ENCODE measurements around the gene SSPN.

SSPN gene, protein sequence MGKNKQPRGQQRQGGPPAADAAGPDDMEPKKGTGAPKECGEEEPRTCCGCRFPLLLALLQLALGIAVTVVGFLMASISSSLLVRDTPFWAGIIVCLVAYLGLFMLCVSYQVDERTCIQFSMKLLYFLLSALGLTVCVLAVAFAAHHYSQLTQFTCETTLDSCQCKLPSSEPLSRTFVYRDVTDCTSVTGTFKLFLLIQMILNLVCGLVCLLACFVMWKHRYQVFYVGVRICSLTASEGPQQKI

DNA sequence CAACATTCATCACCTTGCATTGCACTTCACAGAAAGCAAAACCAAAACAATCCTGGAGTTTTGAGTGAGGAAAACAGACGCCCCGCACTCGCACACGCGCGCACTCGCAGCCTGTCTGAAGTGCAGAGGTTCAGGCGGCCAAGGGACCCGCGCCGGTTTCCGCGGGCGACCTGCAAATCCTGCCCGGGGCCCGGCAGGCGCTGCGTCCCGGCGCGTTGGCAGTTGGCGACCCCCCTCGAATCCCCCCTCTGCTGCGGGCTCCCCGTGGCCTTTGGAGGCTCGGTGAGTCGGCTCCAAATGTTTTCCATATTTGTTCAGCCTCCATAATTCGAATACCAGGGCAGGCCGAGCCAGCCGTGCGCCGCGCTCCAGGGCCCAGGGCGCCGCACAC lies at the start of gene SSPN:
SSPN (plus strand) TSS at position 324 of the 391 bp plus-strand sequence. CDS start 100 bp downstream, outside the sequence.
- H3K27ac ChIP-seq: no peak within 1 kb of the TSS
- TF ChIP-seq ZFX (IDR thresholded peaks at IDR 0.05; ENCODE audit: borderline replicate concordance): no peak

DNA sequence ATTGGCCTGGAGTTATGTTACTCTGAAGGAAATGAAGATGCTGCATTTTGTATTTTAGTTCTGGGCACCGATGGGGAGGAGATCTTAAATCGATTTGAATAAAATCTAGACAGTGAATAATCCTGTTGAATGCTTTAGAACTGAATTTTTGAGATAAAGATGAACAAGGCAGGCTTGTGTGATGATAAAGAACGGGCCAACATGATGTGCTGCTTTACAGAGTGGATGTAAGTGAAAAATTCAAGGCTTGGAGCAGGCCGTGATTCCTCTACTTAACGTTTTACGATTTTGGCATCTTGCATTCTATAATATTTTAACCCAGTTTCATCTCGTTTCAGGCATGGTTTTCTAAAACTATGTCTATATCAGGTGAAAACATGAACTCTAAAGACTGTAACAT lies 47.1 kb upstream of the SSPN start:
- no peak overlapping the region for H3K27ac ChIP-seq
- TF ChIP-seq ZFX (IDR thresholded peaks at IDR 0.05; ENCODE audit: borderline replicate concordance) (no peak), CTCF (IDR thresholded peaks at IDR 0.05) (no peak)

DNA sequence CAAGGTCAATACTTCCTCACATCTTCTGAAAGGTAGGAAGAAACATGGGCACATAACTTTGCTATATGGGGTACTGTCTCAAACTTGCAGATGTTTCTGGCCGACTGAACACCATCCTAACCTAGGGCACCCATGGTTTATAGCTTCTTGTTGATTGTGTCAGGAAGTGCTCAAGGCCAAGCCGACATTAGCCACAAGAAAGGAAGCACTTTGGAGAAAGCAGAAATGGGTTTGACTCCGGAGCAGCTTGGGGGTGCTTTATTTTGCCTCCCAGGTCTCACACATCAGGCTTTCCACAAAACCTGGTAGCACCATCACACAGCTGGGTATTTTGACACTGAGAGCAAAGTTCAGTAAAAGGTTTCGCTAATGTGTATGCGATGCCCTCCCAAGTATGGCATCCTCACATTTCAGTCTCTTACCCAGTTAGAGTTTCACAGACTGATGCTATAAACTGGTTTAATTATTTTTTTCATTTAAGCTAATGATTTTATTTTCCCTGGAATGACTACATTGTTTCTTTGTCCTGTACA lies 45.3 kb upstream of the SSPN start:
- TF ChIP-seq CTCF (IDR thresholded peaks at IDR 0.05) (no peak), ZFX (IDR thresholded peaks at IDR 0.05; ENCODE audit: borderline replicate concordance) (no peak)

DNA sequence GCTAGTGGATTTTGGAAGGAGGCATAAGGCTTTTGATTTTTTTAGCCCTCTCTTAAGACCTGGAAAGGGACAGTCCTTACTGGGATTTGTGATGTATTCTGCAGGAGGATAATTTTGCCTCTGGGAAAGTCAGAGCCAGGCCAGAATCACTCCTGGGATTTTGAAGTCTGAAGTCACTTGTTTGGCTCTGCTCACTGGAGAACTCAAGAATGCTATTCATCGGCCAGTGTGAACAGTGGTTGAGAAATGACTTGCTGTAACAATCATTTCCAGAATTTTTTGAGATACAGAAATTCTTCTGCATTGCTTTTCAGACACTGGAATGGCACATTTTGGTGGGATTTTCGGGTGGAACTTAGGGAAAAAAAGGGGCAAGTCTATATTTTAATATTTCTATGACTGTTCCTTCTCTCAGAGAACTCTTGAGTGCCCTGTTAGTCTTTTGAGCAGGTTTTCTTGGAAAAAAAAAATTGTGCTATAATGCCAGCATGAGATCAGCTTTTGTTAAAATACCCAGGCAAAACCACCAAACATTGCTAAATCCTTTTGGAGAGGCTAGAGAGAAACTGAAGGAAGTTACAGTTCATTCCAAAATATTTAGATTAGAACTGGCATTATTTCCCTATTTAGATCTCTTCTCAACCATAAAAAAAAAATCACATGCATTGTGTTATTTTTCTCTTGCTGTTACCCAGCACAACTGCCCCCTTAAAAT lies 44.5 kb upstream of the SSPN start:
- H3K27ac ChIP-seq: no peak overlapping the region
- TF ChIP-seq CTCF (IDR thresholded peaks at IDR 0.05) (no peak), ZFX (IDR thresholded peaks at IDR 0.05; ENCODE audit: borderline replicate concordance) (no peak)

More for the DNA sequence above, 45.3 kb upstream of the SSPN start:
- H3K27ac ChIP-seq: no peak overlapping the region

DNA sequence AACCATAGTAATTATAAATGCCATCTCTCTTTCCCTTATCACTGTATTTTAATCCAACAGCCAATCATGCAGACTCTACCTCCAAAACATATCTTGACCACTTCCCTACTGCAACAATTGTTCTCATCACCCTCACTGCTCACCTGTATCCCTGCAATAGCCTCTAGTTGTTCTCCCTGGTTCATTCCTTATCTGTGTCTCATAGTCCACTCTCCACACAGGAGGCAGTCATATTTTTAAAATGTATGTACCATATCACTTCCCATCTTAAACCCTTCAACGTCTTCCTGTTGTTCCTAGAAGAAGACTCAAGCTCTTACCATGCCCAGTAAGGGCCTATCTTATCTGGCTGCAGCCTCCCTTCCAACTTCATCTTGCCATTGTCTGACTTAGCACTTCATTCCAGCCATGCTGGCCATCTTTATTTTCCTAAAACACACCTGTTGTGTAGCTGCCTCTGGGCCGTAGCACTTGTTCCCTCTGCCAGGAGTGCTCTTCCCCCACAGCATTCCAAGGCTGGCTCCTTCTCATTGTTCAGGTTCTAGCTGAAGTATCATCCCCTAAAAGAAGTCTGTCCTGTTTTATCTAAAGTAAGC lies 42.8 kb upstream of the SSPN start:
- H3K27ac ChIP-seq: no peak overlapping the region
- TF ChIP-seq ZFX (IDR thresholded peaks at IDR 0.05; ENCODE audit: borderline replicate concordance) (no peak), CTCF (IDR thresholded peaks at IDR 0.05) (no peak)

GRCh38 chr12:26153421-26154154 lies 41.8 kb upstream of the SSPN start:
- H3K27ac ChIP-seq: no peak overlapping the region
- TF ChIP-seq ZFX (IDR thresholded peaks at IDR 0.05; ENCODE audit: borderline replicate concordance) (no peak), CTCF (IDR thresholded peaks at IDR 0.05) (no peak)

DNA sequence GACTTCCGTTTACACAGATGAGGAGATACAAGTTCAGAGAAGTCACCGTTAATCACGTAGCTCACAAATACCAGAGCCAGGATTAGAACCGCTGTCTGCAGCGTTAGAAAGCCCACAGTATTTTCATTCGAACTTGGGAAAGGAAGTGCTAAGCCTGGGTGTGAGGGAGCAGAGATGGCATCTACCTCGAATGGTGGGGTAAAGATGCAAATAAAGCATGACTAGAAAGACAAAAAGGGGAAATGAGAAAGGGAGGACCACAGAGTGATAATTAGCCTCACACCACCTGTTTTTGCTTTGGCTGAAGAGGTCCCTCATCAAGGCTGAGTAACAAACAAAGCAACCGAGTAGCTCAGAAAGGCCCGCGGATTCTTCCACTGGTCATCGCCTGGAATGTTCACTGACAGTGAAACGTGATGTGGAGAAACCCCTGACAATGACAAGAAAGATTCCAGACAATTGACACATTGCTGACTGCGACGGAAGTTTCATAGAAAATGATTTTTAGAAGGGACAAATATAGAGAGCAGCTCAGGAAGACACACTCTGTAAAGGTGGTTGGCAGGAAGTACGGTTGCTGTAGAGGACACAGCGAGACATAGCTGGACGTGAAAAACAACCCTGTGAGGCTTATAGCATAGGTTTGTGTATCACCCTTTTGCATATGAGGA lies 39.0 kb upstream of the SSPN start:
- no peak overlapping the region for H3K27ac ChIP-seq
- TF ChIP-seq ZFX (IDR thresholded peaks at IDR 0.05; ENCODE audit: borderline replicate concordance) (no peak), CTCF (IDR thresholded peaks at IDR 0.05) (no peak)

All from 22Rv1 (cell line).